Left lobe of liver (tissue), 2 donors: Measurements from ENCODE around the gene TPD52L2. TPM values are rescaled to one million over a fixed set of nuclear protein-coding genes. Genes with fewer than 3 reads are reported as not detected.
"Not testable (repeated sequence)": the region's sequence is repeated elsewhere in the genome, so short reads cannot be mapped to it uniquely, and the experiment has no call there.

Experiments used
- ATAC-seq: fragments of 200-7000 bp; cut with Tn5 transposase; one replicate; pipeline ENCODE4 v1.9.1; 2020; ENCODE audit warnings: mild to moderate bottlenecking, moderate library complexity
- DNase-seq: peaks from one replicate; pipeline ENCODE4 v3.0.0-alpha.2; 2020; ENCODE audit warnings: low spot score
- total RNA-seq: library from RNA; stranded (reverse); gene quantifications from one replicate; pipeline ENCODE4 v1.2.1, GENCODE V29; 2021
- donor health status: DM: no; HTN: no; CAD: no; lungs with moderate emphysema.
- donor health status: DM: no; HTN: yes; CAD: no.

Gene TPD52L2
- total RNA-seq, 1 donor from 2014 or later = 17.3 TPM

DNA sequence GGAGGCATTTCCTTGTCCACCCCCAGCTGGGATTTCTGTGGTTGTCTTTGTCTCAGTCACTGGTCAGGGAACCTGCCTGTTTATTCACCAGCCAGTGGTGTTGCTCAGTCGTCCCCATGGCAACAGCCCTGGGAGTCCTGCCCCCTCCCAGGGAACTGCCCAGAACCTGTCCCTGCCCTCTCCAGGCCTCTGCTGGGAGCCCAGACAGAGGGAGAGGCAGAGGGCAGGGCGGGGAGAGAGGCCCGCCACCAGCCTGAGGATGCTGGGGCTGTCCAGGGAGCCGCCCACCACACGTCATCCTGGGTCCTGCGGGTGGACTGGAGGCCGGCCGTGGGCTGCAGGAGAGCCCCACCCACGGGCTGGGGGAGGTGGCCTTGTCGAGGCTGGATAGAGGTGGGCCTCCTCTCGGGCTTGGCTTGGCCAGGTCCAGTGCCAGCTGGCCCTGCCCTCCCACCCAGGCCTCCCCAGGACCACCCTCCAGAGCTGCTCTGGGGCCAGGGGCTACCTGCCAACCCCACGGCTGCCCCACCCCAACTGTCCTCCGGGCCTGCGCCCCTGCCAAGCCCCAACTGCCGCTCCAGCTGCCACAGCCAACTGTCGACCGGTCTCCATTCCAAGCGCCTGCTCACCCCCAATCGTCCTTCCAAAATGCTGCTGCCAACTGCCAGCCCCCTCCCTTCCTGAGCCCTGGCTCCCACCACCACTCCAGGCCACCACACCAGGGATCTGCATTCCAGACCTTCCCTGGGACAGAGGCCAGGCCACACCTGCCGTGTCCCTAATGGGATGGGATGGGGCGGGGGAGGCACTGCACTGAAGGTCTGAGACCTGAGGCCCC, 29.8 kb upstream of the TPD52L2 start:
- DNase-seq (peak; percentile 79), ATAC-seq (peak; percentile 73)

GRCh38 chr20:63836458-63837344, 28.4 kb upstream of the TPD52L2 start:
- DNase-seq (no peak), ATAC-seq (no peak)

DNA sequence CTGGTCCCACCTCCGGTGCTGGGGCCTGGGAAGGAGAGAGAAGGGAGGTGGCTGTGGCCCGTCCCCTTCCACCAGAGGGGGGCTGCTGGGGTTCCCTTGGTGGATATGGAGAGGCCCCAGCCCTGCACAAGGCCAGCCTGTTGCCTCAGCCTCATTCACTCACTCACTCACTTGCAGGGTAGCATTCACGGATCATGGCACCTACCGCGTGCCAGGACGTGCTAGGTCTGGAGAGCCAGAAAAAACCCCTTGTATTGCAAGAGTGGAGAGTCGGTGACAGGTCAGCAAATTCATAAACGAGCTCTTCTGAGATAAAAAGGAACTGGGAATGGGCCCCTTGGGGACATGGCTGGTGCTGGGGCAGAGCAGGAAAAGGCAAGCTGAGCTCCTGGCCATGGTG, 27.6 kb upstream of the TPD52L2 start:
- ATAC-seq (no peak), DNase-seq (no peak)

DNA sequence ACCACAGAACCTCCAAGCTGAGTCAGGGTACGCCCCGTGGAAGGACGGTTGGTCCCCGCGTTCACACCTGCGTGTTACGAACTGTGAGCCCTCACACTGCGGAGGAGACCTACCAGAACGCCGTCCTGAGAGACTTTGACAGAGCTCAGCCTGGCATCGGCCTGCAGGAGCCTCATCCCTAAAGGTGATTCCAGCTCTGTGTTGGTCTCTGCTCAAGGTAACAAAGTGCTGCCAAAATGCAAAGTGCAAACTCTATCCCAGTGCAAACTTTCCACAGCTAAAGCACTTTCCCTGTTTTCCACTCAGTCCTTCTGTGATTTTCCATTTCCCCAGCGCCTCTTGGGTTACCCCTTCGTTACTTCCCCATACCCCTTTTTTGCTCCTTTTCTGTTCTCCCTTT, 25.4 kb upstream of the TPD52L2 start:
- ATAC-seq (no peak), DNase-seq (no peak)

- no peak for ATAC-seq
- DNase-seq = no peak
These were observed 24.7 kb upstream of the TPD52L2 start for GRCh38 chr20:63840405-63840828.

DNA sequence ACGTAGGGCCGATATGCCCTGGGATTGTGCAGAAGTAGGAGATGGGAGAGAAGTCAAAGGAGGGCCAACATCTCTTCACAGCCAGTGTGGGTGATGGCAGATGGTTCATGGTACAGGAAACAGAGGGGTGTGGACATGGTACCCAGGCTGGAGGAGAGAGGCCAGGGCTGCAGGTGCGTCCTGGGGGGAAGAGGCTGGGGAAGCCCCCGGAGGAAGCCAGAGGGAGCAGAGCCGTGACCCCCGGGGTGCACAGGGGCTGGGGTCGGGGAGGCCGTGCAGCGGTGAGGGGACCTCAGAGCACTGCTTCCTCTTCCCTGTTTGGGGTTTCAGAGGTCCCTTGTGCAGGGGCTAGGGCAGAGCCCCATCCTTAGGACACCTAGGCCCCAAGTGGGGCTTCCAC, 22.8 kb upstream of the TPD52L2 start:
- DNase-seq (no peak), ATAC-seq (no peak)

- ATAC-seq (no peak), DNase-seq (no peak)
These were observed 21.8 kb upstream of the TPD52L2 start for GRCh38 chr20:63843222-63843621.

GRCh38 chr20:63843778-63844177, 21.3 kb upstream of the TPD52L2 start:
- DNase-seq (no peak), ATAC-seq (no peak)

- DNase-seq (no peak), ATAC-seq (no peak)
These were observed 20.5 kb upstream of the TPD52L2 start for GRCh38 chr20:63844511-63844991.

GRCh38 chr20:63846128-63846771, 18.8 kb upstream of the TPD52L2 start:
- ATAC-seq = peak; percentile 68
- peak; percentile 66 for DNase-seq

GRCh38 chr20:63846888-63847236, 18.2 kb upstream of the TPD52L2 start:
- no peak for DNase-seq
- ATAC-seq = no peak

- DNase-seq (no peak), ATAC-seq (peak; percentile 45)
These were observed 17.6 kb upstream of the TPD52L2 start for GRCh38 chr20:63847237-63848002.

DNA sequence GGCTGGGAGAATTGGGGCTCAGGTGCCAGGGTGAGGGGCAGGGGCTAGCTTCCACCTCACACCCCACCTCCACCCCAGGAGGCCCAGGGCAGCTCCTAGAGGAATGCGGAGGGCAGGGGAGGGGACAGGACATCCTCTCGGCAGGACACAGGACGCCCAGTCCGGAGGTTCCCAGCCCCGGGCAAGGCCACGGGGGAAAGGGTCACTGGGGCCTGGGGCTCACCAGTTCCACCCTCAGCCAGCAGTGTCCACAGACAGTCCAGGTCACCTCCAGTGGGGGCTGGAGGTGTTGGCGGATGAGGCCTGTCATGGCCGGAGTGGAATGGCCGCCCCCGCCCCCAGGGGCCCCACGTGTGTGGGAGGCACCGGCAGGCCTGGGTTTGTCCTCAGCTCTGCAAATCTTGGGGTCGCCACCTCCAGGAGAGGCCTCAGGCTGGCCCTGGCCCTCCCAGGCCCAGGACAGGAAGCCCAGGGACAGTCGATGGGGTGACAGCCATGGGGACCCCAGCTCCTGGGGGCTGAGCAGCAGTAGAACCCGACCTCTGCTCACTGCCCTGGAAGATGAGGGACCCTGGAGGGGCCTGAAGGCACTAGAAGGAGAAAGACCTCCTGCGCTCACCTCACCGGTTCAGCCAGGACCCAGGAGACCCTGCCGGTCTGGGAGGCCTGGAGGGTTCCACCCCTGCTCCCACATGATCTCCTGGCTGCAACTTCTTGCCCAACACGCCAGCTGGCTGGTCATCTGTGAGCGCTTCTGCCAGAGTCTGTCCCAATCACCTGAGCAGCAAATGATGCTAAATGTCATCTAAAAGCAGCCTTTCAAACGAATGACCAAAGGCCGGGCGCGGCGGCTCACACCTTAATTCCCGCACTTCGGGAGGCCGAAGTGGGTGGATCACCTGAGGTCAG, 16.8 kb upstream of the TPD52L2 start:
- ATAC-seq = peak; percentile 33
- no peak for DNase-seq

GRCh38 chr20:63850689-63851547, 14.2 kb upstream of the TPD52L2 start:
- no peak for DNase-seq
- ATAC-seq = no peak

DNA sequence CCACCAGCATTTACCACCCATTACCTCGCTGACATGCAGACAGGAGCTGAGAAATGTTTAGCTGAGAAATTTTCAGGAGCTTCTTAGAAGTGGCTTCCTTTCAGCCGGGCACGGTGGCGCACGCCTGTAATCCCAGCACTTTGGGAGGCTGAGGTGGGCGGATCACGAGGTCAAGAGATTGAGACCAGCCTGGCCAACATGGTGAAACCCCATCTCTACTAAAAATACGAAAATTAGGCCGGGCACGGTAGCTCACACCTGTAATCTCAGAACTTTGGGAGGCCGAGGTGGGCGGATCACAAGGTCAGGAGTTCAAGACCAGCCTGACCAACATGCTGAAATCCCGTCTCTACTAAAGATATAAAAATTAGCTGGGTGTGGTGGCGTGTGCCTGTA, 13.5 kb upstream of the TPD52L2 start:
- ATAC-seq = not testable (repeated sequence)

DNA sequence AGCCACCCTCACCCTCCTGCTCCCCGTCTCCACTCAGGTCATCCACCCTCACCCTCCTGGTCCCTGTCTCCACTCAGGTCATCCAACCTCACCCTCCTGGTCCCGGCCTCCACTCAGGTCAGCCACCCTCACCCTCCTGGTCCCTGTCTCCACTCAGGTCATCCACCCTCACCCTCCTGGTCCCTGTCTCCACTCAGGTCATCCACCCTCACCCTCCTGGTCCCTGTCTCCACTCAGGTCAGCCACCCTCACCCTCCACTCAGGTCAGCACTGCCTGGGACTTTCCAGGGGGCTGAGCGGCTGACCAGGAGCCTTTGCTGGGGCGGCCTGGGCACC, 11.4 kb upstream of the TPD52L2 start:
- DNase-seq, ATAC-seq: not testable (repeated sequence)

More for the DNA sequence above, 13.5 kb upstream of the TPD52L2 start:
- DNase-seq = not testable (repeated sequence)

GRCh38 chr20:63854069-63854765, 10.9 kb upstream of the TPD52L2 start:
- DNase-seq = no peak
- ATAC-seq = no peak

GRCh38 chr20:63854766-63855362, 10.2 kb upstream of the TPD52L2 start:
- ATAC-seq (no peak), DNase-seq (no peak)
